COLO668 (cell line): ENCODE results near the gene NTRK1.

Experiments
- DNase-seq: peaks from one replicate; lab custom pipeline; 2025; ENCODE audit not compliant: unreplicated experiment; lab: John Stamatoyannopoulos, UW

NTRK1 gene

DNA sequence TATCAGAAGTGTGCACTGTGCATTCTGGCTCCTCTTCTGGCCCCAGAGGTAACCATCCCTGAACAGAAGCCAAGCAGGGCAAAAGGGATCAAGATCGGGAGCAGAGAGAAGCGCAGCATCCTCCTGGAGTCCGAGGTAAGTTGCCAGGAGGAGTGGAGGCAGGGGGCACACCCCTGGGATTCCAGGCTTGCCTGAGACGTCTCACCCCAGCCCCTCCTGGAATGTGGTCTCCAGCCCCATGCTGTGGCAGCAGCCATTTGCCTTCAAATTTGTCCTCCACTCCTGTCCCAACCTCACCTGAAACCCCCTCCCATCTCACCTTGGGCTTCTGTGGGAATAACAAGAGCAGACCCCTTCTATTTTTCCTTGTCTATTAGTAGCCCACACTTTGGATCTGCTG, 69.8 kb downstream of the NTRK1 start:
- no peak for DNase-seq
